Thyroid gland (tissue), 4 donors: ENCODE data around the gene SFXN5.

Experiments
- POLR2A ChIP-seq, 2 donors: fragments of 450-650 bp; IDR thresholded peaks; one replicate each; pipeline ENCODE4 v1.6.1; 2017; ENCODE audit warnings: antibody characterized with exemption in 2 of 2, mild to moderate bottlenecking in 2 of 2, moderate library complexity in 1 of 2
- TF ChIP-seq, protein P1 (sequence below), 6 experiments: fragments of 200-600 bp in 3 of 6; fragments of 450-650 bp in 3 of 6; sonication (generic) in 3 of 6; IDR thresholded peaks; one replicate each; pipeline ENCODE4 v1.5.1; 2016 to 2019; ENCODE audit warnings: antibody characterized with exemption in 6 of 6, mild to moderate bottlenecking in 2 of 6, inconsistent platforms in 1 of 6, moderate library complexity in 1 of 6

DNA sequence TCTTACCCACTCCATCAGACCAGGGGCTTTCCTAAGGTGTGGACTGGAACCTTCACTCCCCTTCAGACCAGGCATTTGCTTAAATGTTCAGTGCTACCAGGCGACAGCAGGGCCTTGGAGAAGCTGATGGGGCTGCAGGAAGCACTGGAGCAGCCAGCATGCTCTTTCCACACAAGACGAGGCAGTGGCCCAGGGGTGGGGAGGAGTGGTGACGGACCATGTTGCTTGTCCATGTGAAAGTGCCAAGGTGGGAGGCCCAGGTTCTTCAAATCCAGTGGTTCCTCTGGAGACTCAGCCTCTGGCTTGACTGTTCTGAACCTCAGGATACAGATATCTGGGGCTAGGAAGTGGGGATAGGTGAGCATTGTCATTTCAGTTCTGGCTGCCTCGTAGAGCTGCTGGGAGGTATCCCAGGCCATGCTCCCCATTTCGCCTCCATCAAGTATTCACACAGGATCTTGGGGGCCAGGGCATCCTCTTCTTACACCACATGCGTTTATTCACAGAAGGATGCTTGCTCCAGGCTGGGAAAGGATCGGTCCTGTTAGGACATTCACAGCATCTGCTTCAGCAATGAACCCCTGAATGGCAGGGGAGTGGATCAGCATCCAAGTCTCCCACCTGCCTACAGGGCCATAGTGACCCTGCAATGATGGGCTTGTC is 62.2 kb downstream of the SFXN5 start:
- TF ChIP-seq, protein P1, sequence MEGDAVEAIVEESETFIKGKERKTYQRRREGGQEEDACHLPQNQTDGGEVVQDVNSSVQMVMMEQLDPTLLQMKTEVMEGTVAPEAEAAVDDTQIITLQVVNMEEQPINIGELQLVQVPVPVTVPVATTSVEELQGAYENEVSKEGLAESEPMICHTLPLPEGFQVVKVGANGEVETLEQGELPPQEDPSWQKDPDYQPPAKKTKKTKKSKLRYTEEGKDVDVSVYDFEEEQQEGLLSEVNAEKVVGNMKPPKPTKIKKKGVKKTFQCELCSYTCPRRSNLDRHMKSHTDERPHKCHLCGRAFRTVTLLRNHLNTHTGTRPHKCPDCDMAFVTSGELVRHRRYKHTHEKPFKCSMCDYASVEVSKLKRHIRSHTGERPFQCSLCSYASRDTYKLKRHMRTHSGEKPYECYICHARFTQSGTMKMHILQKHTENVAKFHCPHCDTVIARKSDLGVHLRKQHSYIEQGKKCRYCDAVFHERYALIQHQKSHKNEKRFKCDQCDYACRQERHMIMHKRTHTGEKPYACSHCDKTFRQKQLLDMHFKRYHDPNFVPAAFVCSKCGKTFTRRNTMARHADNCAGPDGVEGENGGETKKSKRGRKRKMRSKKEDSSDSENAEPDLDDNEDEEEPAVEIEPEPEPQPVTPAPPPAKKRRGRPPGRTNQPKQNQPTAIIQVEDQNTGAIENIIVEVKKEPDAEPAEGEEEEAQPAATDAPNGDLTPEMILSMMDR (IDR thresholded peaks at IDR 0.05), result no peak
- TF ChIP-seq POLR2A (IDR thresholded peaks at IDR 0.05), result no peak
